Islet of Langerhans (tissue), 1 donor: ENCODE data around the gene NRXN2.
"Not testable (repeated sequence)": the region's sequence is repeated elsewhere in the genome, so short reads cannot be mapped to it uniquely, and the experiment has no call there.

Experiments
- FAIRE-seq: peaks from one replicate; lab custom pipeline; 2011; peaks lifted over from hg19 to GRCh38; lab: Jason Lieb, UNC

NRXN2 gene

GRCh38 chr11:64721359-64721699 is 1.7 kb downstream of the NRXN2 start:
- FAIRE-seq: no peak

- FAIRE-seq: no peak
These were observed 2.2 kb downstream of the NRXN2 start for GRCh38 chr11:64720640-64721358.

- FAIRE-seq: no peak
These were observed 2.8 kb downstream of the NRXN2 start for GRCh38 chr11:64720167-64720566.

GRCh38 chr11:64719406-64719805 is 3.6 kb downstream of the NRXN2 start:
- FAIRE-seq: no peak

- no peak for FAIRE-seq
These were observed 4.2 kb downstream of the NRXN2 start for GRCh38 chr11:64718780-64719124.

- no peak for FAIRE-seq
These were observed 4.8 kb downstream of the NRXN2 start for GRCh38 chr11:64718084-64718779.

- no peak for FAIRE-seq
These were observed 5.8 kb downstream of the NRXN2 start for GRCh38 chr11:64717268-64717578.

- FAIRE-seq: no peak
These were observed 6.3 kb downstream of the NRXN2 start for GRCh38 chr11:64716473-64717267.

GRCh38 chr11:64715756-64716472 is 7.1 kb downstream of the NRXN2 start:
- no peak for FAIRE-seq

GRCh38 chr11:64715110-64715509 is 7.9 kb downstream of the NRXN2 start:
- FAIRE-seq: no peak

- no peak for FAIRE-seq
These were observed 8.3 kb downstream of the NRXN2 start for GRCh38 chr11:64714666-64715065.

GRCh38 chr11:64713781-64714363 is 9.1 kb downstream of the NRXN2 start:
- no peak for FAIRE-seq

GRCh38 chr11:64713016-64713707 is 9.8 kb downstream of the NRXN2 start:
- no peak for FAIRE-seq

- no peak for FAIRE-seq
These were observed 10.5 kb downstream of the NRXN2 start for GRCh38 chr11:64712430-64713015.

GRCh38 chr11:64711956-64712362 is 11.0 kb downstream of the NRXN2 start:
- FAIRE-seq: no peak

GRCh38 chr11:64711138-64711955 is 11.7 kb downstream of the NRXN2 start:
- no peak for FAIRE-seq

GRCh38 chr11:64710418-64711137 is 12.4 kb downstream of the NRXN2 start:
- FAIRE-seq: no peak

- FAIRE-seq: no peak
These were observed 17.5 kb downstream of the NRXN2 start for GRCh38 chr11:64705501-64705900.

- no peak for FAIRE-seq
These were observed 19.9 kb downstream of the NRXN2 start for GRCh38 chr11:64703048-64703447.

GRCh38 chr11:64701956-64702355 is 21.0 kb downstream of the NRXN2 start:
- not testable (repeated sequence) for FAIRE-seq
